Measurements from ENCODE around the gene PLD1. TPM values are rescaled to one million over a fixed set of nuclear protein-coding genes. Genes with fewer than 3 reads are reported as not detected.
A peak's percentile ranks its signal among the peaks of the same experiment; 100 is the strongest.

The PLD1 gene
- total RNA-seq, 1 donor from 2014 or later = 13.9 TPM

DNA sequence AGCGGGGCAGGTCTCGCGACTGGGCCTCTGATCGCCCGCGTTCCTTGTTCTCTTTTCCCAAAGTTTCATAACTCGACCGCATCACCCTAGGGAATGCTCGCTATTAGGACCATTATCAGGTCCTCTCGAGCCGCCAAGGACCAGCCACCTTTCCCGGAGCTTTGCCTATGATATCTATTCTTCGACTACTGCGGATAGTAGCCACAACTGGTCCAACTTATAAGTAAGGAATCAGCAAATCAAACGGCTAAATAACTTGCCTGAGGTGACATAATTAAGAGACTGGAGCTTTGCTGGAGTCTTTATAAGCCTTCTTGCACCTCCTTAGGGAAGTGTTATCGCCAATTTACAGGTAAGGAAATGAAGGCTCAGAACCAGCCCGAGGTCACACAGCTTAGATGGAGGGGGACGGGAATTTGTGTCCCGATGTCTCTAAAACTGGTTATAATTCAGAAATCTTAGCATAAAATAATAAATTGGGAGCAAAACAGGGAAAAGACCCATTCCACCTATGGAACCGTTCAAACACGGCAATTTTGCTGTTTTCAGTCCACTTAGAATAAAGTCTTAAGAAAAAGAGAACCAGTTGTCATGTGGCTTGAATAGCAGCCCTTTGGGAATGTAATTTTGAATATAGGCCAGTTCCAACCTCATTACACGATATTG, 479 bp upstream of the PLD1 start:
- peak overlapping the region; percentile 92 for H3K27ac Mint-ChIP-seq (ENCODE audit: unreplicated experiment)
- no peak for DNase-seq (ENCODE audit: extremely low spot score, unreplicated experiment)
- H3K9me3 Mint-ChIP-seq (ENCODE audit: unreplicated experiment) = peaks cover 4% of the 10 kb centered on the region
- peak overlapping the region; percentile 76 for H3K4me3 Mint-ChIP-seq (ENCODE audit: unreplicated experiment)
- no peaks in the 10 kb centered on the region for H3K36me3 Mint-ChIP-seq (ENCODE audit: unreplicated experiment)
- TF ChIP-seq, protein P1, sequence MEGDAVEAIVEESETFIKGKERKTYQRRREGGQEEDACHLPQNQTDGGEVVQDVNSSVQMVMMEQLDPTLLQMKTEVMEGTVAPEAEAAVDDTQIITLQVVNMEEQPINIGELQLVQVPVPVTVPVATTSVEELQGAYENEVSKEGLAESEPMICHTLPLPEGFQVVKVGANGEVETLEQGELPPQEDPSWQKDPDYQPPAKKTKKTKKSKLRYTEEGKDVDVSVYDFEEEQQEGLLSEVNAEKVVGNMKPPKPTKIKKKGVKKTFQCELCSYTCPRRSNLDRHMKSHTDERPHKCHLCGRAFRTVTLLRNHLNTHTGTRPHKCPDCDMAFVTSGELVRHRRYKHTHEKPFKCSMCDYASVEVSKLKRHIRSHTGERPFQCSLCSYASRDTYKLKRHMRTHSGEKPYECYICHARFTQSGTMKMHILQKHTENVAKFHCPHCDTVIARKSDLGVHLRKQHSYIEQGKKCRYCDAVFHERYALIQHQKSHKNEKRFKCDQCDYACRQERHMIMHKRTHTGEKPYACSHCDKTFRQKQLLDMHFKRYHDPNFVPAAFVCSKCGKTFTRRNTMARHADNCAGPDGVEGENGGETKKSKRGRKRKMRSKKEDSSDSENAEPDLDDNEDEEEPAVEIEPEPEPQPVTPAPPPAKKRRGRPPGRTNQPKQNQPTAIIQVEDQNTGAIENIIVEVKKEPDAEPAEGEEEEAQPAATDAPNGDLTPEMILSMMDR (IDR thresholded peaks at IDR 0.05) = no peak
- no peaks in the 10 kb centered on the region for H3K27me3 Mint-ChIP-seq (ENCODE audit: unreplicated experiment)
- H3K4me1 Mint-ChIP-seq (ENCODE audit: unreplicated experiment) = peaks cover 64% of the 10 kb centered on the region

- H3K4me1 Mint-ChIP-seq (ENCODE audit: unreplicated experiment) = peaks cover 72% of the 10 kb centered on the region
- no peaks in the 10 kb centered on the region for H3K9me3 Mint-ChIP-seq (ENCODE audit: unreplicated experiment)
- DNase-seq (ENCODE audit: extremely low spot score, unreplicated experiment) = no peak
These were observed 747 bp downstream of the PLD1 start for GRCh38 chr3:171809611-171809860.

DNA sequence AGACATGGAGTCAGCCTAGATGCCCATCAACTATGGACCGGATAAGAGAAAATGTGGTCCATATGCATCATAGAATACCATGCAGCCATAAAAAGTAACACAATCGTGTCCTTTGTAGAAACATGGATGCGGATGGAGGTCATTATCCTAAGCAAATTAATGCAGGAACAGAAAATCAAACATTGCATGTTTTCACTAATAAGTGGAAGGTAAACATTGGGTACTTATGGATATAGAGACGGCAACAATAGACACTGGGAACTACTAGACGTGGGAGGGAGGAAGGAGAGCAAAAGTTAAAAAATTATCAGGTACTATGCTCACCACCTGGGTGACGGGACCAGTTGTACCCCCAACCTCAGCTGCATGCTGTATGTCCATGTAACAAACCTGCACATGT, 2.5 kb downstream of the PLD1 start:
- no peaks in the 10 kb centered on the region for H3K9me3 Mint-ChIP-seq (ENCODE audit: unreplicated experiment)
- no peak for DNase-seq (ENCODE audit: extremely low spot score, unreplicated experiment)
- peak overlapping the region; percentile 79 for H3K27ac Mint-ChIP-seq (ENCODE audit: unreplicated experiment)
- TF ChIP-seq, protein P1 (IDR thresholded peaks at IDR 0.05) = no peak
- peaks cover 5% of the 10 kb centered on the region for H3K36me3 Mint-ChIP-seq (ENCODE audit: unreplicated experiment)
- no peaks in the 10 kb centered on the region for H3K27me3 Mint-ChIP-seq (ENCODE audit: unreplicated experiment)
- peaks cover 71% of the 10 kb centered on the region for H3K4me1 Mint-ChIP-seq (ENCODE audit: unreplicated experiment)
- no peak overlapping the region for H3K4me3 Mint-ChIP-seq (ENCODE audit: unreplicated experiment)

More at GRCh38 chr3:171809611-171809860, 747 bp downstream of the PLD1 start:
- no peaks in the 10 kb centered on the region for H3K36me3 Mint-ChIP-seq (ENCODE audit: unreplicated experiment)
- H3K27me3 Mint-ChIP-seq (ENCODE audit: unreplicated experiment) = no peaks in the 10 kb centered on the region
- H3K4me3 Mint-ChIP-seq (ENCODE audit: unreplicated experiment) = peak overlapping the region; percentile 76
- TF ChIP-seq, protein P1 (IDR thresholded peaks at IDR 0.05) = no peak
- H3K27ac Mint-ChIP-seq (ENCODE audit: unreplicated experiment) = peak overlapping the region; percentile 92

GRCh38 chr3:171807129-171807675, 3.1 kb downstream of the PLD1 start:
- TF ChIP-seq, protein P1 (IDR thresholded peaks at IDR 0.05) = no peak
- Mint-ChIP-seq H3K4me3 (ENCODE audit: unreplicated experiment) (no peak overlapping the region), H3K27me3 (ENCODE audit: unreplicated experiment) (no peaks in the 10 kb centered on the region), H3K4me1 (ENCODE audit: unreplicated experiment) (peaks cover 71% of the 10 kb centered on the region), H3K27ac (ENCODE audit: unreplicated experiment) (peak overlapping the region; percentile 79), H3K36me3 (ENCODE audit: unreplicated experiment) (peaks cover 5% of the 10 kb centered on the region), H3K9me3 (ENCODE audit: unreplicated experiment) (no peaks in the 10 kb centered on the region)
- DNase-seq (ENCODE audit: extremely low spot score, unreplicated experiment) = no peak

- DNase-seq (ENCODE audit: extremely low spot score, unreplicated experiment) = no peak
- Mint-ChIP-seq H3K27me3 (ENCODE audit: unreplicated experiment) (no peaks in the 10 kb centered on the region), H3K9me3 (ENCODE audit: unreplicated experiment) (no peaks in the 10 kb centered on the region), H3K27ac (ENCODE audit: unreplicated experiment) (peak overlapping the region; percentile 79), H3K4me1 (ENCODE audit: unreplicated experiment) (peaks cover 71% of the 10 kb centered on the region), H3K4me3 (ENCODE audit: unreplicated experiment) (no peak overlapping the region), H3K36me3 (ENCODE audit: unreplicated experiment) (peaks cover 5% of the 10 kb centered on the region)
- TF ChIP-seq, protein P1 (IDR thresholded peaks at IDR 0.05) = no peak
These were observed 3.8 kb downstream of the PLD1 start for GRCh38 chr3:171806200-171807128.
